HG03095 (cell line): ENCODE results near the gene ABCC3.
"Not testable (repeated sequence)": the region's sequence is repeated elsewhere in the genome, so short reads cannot be mapped to it uniquely, and the experiment has no call there.

Experiments used
- ATAC-seq: cut with Tn5 transposase; IDR thresholded peaks from one replicate; pipeline ENCODE4 v1.9.1; 2021; ENCODE audit warnings: moderate library complexity; ENCODE audit not compliant: unreplicated experiment

The ABCC3 gene

DNA sequence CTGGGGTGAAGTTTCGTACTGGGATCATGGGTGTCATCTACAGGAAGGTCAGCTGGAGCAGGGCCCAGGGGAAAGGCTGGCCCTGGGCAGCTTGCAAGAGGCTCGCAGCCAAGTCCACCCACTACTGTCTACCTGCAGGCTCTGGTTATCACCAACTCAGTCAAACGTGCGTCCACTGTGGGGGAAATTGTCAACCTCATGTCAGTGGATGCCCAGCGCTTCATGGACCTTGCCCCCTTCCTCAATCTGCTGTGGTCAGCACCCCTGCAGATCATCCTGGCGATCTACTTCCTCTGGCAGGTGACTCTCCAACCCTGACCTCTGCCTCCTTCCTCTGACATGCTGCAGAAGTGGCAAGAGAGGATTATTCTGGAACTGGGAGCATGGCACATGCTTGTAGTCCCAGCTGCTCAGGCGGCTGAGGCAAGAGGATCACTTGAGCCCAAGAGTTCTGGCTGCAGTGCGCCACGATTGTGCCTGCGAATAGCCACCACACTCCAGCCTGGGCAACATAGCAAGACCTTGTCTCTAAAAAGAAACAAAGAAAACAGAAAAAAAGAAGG lies 29.2 kb downstream of the ABCC3 start:
- ATAC-seq, result no peak

DNA sequence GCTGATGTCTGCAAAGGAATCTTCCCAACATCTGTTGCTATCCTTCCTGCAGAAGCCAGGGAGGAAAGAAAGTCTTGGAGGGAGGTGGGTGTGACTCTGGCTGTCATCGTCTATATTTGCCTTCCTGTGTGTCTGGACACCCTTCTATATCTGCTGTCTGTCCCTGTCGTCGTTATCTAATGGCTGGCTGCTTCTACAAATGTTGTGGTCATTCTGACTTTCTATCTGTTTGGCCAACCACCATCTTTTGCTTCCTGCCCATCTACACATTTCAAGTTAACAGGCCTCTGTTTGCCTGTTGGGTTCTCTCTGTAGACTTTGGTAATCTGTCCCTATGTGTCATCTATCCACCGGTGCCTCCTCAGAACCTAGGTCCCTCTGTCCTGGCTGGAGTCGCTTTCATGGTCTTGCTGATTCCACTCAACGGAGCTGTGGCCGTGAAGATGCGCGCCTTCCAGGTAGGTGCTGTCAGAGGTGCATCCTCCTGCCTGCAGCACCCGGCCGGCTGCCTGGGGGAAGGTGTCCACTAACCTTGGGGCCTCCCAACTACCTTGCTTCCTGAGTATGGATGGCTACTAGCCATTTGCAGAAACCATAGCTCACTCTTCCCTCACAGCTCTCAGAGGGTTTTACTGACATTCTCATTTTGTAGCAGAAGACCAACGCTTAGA lies 30.2 kb downstream of the ABCC3 start:
- ATAC-seq, result no peak

DNA sequence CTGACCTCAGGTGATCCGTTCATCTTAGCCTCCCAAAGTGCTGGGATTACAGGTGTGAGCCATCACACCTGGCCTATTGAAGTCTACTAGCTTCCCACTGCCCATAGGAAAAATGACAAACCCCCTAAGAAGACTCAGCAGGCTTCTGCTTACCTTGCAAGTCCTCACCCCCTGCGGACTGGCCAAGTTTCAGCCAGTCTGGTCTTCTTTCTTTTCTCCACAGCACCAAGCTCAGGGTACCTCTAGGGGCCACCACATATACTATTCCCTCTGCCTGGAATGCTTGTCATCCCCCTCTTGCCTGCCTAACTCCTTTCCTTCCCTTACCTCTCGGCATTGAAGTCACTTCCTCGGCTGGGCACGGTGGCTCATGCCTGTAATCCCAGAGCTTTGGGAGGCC lies 31.2 kb downstream of the ABCC3 start:
- no peak for ATAC-seq

GRCh38 chr17:50666316-50666715 lies 31.6 kb downstream of the ABCC3 start:
- ATAC-seq, result no peak

- ATAC-seq, result no peak
Measured at GRCh38 chr17:50667259-50668024, 32.8 kb downstream of the ABCC3 start.

- ATAC-seq, result no peak
Measured at GRCh38 chr17:50668025-50668837, 33.5 kb downstream of the ABCC3 start.

DNA sequence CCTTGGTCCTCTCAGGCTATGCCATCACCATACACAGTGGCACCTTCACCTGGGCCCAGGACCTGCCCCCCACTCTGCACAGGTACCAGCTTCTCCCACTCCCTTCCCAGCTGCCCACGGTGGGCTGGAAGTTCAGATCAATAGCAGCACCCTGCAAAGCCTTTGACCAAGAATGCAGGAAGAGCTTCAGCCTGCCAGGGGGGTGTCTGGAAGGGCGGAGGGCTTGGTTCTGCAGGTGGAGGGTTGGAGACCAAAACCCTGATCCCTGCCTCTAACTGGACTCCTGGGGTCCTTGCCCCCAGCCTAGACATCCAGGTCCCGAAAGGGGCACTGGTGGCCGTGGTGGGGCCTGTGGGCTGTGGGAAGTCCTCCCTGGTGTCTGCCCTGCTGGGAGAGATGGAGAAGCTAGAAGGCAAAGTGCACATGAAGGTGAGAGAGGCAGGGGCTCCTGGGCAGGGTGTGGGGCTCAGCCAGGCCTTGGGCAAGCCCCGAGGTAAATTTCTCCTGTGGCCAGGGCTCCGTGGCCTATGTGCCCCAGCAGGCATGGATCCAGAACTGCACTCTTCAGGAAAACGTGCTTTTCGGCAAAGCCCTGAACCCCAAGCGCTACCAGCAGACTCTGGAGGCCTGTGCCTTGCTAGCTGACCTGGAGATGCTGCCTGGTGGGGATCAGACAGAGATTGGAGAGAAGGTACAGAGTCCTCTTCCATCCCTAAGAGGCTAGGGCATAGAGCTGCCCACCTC lies 34.3 kb downstream of the ABCC3 start:
- ATAC-seq, result no peak

- ATAC-seq, result no peak
Measured at GRCh38 chr17:50672071-50672470, 37.4 kb downstream of the ABCC3 start.

DNA sequence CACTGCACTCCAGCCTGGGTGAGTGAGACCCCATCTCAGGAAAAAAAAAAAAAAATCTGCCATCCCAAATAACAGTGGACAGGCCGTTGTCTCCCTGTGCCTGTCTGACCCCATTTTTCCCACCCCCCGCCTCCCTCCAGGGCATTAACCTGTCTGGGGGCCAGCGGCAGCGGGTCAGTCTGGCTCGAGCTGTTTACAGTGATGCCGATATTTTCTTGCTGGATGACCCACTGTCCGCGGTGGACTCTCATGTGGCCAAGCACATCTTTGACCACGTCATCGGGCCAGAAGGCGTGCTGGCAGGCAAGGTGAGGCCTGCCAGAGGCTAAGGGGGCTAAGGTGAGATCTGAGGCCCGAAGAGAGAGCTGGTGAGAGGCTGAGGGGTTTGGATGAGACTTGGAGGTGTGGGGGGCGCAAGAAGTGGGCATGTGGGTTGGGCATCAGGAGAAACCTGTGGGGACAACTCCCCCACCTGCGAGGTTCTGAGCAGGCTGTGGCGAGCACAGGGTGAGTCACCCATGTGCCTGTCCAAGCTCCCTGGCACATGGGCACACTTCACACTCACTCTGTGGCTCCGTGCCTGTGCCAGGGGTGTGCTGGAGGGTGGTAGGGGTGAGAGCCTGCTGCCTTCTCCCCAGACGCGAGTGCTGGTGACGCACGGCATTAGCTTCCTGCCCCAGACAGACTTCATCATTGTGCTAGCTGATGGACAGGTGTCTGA lies 38.3 kb downstream of the ABCC3 start:
- ATAC-seq, result no peak

- no peak for ATAC-seq
Measured at GRCh38 chr17:50675190-50675589, 40.5 kb downstream of the ABCC3 start.

DNA sequence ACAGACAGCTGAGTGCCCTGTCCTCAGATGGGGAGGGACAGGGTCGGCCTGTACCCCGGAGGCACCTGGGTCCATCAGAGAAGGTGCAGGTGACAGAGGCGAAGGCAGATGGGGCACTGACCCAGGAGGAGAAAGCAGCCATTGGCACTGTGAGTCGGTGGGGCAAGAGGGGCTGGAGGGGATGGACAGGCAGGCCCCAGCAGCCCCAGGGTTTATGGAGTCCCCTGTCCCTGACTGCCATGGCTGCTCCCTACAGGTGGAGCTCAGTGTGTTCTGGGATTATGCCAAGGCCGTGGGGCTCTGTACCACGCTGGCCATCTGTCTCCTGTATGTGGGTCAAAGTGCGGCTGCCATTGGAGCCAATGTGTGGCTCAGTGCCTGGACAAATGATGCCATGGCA lies 40.9 kb downstream of the ABCC3 start:
- no peak for ATAC-seq

- ATAC-seq, result no peak
Measured at GRCh38 chr17:50676065-50676975, 41.6 kb downstream of the ABCC3 start.

GRCh38 chr17:50677851-50678375 lies 43.2 kb downstream of the ABCC3 start:
- no peak for ATAC-seq

- ATAC-seq, result no peak
Measured at GRCh38 chr17:50679008-50679544, 44.4 kb downstream of the ABCC3 start.

GRCh38 chr17:50680126-50680525 lies 45.4 kb downstream of the ABCC3 start:
- ATAC-seq, result no peak

- not testable (repeated sequence) for ATAC-seq
Measured at GRCh38 chr17:50680543-50681262, 46.0 kb downstream of the ABCC3 start.

DNA sequence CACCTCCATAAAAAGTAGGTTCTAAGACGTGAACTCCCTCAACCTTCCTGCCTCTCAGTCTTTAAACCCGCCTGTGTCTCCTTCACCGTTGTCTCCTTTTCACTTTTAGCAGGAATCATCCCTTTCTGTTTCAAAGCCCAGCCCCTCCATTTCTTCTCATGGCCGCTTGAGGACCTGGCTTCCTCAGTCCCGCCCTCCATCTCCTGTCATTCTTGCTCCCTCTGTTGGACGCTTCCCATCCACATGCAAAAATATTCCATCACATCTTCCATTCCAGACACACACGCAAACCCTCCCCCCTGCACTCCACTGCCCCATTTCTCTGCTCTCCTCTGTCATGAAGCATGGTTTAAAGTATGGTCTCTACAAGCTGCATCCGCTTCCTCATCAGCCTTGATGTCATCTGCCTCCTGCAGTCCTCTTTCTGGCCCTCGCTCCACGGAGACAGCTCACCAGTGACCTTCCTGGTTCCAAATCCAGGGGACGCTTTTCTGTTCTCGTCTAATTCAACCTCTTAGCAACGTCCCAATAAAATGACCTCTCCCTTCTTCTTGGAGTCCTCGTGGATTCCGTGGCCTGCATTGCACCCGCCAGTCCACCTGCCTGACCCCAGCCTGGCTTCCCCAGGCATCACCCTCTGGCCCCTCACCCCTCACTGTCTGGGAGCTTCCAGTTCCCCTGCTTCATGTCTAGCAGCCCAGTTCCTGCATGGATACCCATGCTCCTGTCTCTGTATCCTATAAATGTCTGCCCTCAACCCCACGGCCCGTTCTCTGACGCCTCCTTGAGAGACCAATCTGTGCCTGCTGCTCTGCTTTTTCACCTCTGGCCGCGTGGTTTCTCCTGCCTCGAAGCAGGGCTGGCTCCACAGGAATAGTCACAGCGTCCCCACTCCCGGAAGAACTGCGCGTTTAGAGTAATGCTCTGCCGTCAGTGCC lies 46.9 kb downstream of the ABCC3 start:
- ATAC-seq, result no peak
